HepG2 (cell line): ENCODE measurements around the gene TSSK3. TPM values are rescaled to one million over a fixed set of nuclear protein-coding genes. Genes with fewer than 3 reads are reported as not detected.

Experiments
- DPF2 ChIP-seq: sonication (generic); formaldehyde crosslinking; IDR thresholded peaks from 2 replicates; pipeline ENCODE4 v1.4.0; 2020; ENCODE audit warnings: mild to moderate bottlenecking, low read depth, missing genetic modification reagents, borderline replicate concordance
- ELF1 ChIP-seq: sonication (generic); formaldehyde crosslinking; IDR thresholded peaks from 2 replicates; pipeline ENCODE4 v1.4.0; 2020; ENCODE audit warnings: missing genetic modification reagents
- ETV5 ChIP-seq: IDR thresholded peaks from 2 replicates; pipeline ENCODE4 v1.6.1; 2018; ENCODE audit warnings: missing biosample characterization, missing genetic modification reagents, inconsistent platforms, borderline replicate concordance
- FOXJ3 ChIP-seq: sonication (generic); formaldehyde crosslinking; IDR thresholded peaks from 2 replicates; pipeline ENCODE4 v1.4.0; 2020; ENCODE audit warnings: missing genetic modification reagents, mild to moderate bottlenecking, borderline replicate concordance
- FOXO1 ChIP-seq: sonication (generic); formaldehyde crosslinking; IDR thresholded peaks from 2 replicates; pipeline ENCODE4 v1.4.0; 2020; ENCODE audit warnings: missing genetic modification reagents
- FOXP1 ChIP-seq, 2 experiments: fragments of 450-650 bp in 1 of 2; IDR thresholded peaks; 2 replicates each; pipeline ENCODE4 v1.6.1; 2017 to 2018; ENCODE audit warnings: antibody characterized with exemption in 1 of 2
- HNF4A ChIP-seq: sonication (generic); formaldehyde crosslinking; IDR thresholded peaks from 2 replicates; pipeline ENCODE4 v1.4.0; 2020; ENCODE audit warnings: missing genetic modification reagents
- MZF1 ChIP-seq: sonication (generic); formaldehyde crosslinking; IDR thresholded peaks from 2 replicates; pipeline ENCODE4 v1.8.1; 2023; ENCODE audit warnings: mild to moderate bottlenecking, missing genetic modification reagents, borderline replicate concordance
- PPARG ChIP-seq: conservative IDR thresholded peaks from 2 replicates; pipeline ENCODE4 v1.6.1; 2016; ENCODE audit warnings: missing biosample characterization, missing genetic modification reagents
- RFXAP ChIP-seq: sonication (generic); formaldehyde crosslinking; IDR thresholded peaks from 2 replicates; pipeline ENCODE4 v1.4.0; 2020; ENCODE audit warnings: missing genetic modification reagents, borderline replicate concordance
- SOX13 ChIP-seq, 3 experiments: fragments of 450-650 bp in 1 of 3; sonication (generic) in 1 of 3; formaldehyde crosslinking in 1 of 3; IDR thresholded peaks in 2 of 3; conservative IDR thresholded peaks in 1 of 3; 2 replicates each; pipeline versions ENCODE4 v1.5.0 to v1.6.1; 2016 to 2020; ENCODE audit warnings: antibody characterized with exemption in 1 of 3, mild to moderate bottlenecking in 1 of 3, missing compliant biosample characterization in 1 of 3, missing genetic modification reagents in 1 of 3, moderate library complexity in 1 of 3
- TAF15 ChIP-seq: fragments of 200-400 bp; formaldehyde crosslinking; IDR thresholded peaks from one replicate; pipeline ENCODE4 v1.6.1; 2018; ENCODE audit warnings: mild to moderate bottlenecking, low read depth, low read length; ENCODE audit not compliant: poor library complexity, severe bottlenecking
- TOE1 ChIP-seq: sonication (generic); formaldehyde crosslinking; IDR thresholded peaks from 2 replicates; pipeline ENCODE4 v1.4.0; 2020; ENCODE audit warnings: mild to moderate bottlenecking, missing genetic modification reagents
- ZMYM2 ChIP-seq: sonication (generic); formaldehyde crosslinking; IDR thresholded peaks from 2 replicates; pipeline ENCODE4 v1.8.0; 2022; ENCODE audit warnings: mild to moderate bottlenecking, missing genetic modification reagents
- ZNF143 ChIP-seq: sonication (generic); formaldehyde crosslinking; IDR thresholded peaks from 2 replicates; pipeline ENCODE4 v1.4.0; 2020; ENCODE audit warnings: missing genetic modification reagents
- ZNF607 ChIP-seq: sonication (generic); formaldehyde crosslinking; IDR thresholded peaks from 2 replicates; pipeline ENCODE4 v1.5.1; 2020; ENCODE audit warnings: missing genetic modification reagents, mild to moderate bottlenecking, borderline replicate concordance
- ZNF678 ChIP-seq: sonication (generic); formaldehyde crosslinking; IDR thresholded peaks from 2 replicates; pipeline ENCODE4 v1.4.0; 2020; ENCODE audit warnings: mild to moderate bottlenecking, missing genetic modification reagents
- polyA plus RNA-seq, 8 experiments: library from polyadenylated mRNA; depleted of rRNA in 3 of 8; stranded (reverse) in 7 of 8; unstranded in 1 of 8; fragments of >200 nt; fragmentation: Illumina TruSeq in 4 of 8; extraction: Trizol in 4 of 8; gene quantifications; 2 replicates each; pipeline versions ENCODE4 v1.2.1 to v1.2.3, GENCODE V29; 2011 to 2016; ENCODE audit warnings: low read depth in 4 of 8, missing spikeins in 1 of 8, mixed read lengths in 1 of 8; ENCODE audit not compliant: insufficient read depth in 1 of 8
- total RNA-seq, 5 experiments: library from RNA; depleted of rRNA; stranded (reverse); fragments of >200 nt; fragmentation: Illumina TruSeq; extraction: Trizol; gene quantifications; 2 replicates each; pipeline ENCODE4 v1.2.3, GENCODE V29; 2016; ENCODE audit warnings: low read depth in 1 of 5
- TF ChIP-seq, protein P1 (sequence below): sonication (generic); formaldehyde crosslinking; IDR thresholded peaks from 2 replicates; pipeline ENCODE4 v1.5.0; 2020; ENCODE audit warnings: mild to moderate bottlenecking, missing genetic modification reagents, borderline replicate concordance
- TF ChIP-seq, protein P2 (sequence below): sonication (generic); formaldehyde crosslinking; IDR thresholded peaks from 2 replicates; pipeline ENCODE4 v1.5.0; 2020; ENCODE audit warnings: missing genetic modification reagents
- TF ChIP-seq, protein P3 (sequence below), 2 experiments: fragments of 450-650 bp in 1 of 2; sonication (generic) in 1 of 2; formaldehyde crosslinking; IDR thresholded peaks; 2 replicates each; pipeline versions ENCODE4 v1.5.0 to v1.8.0; 2020 to 2022; ENCODE audit warnings: mild to moderate bottlenecking in 1 of 2, missing genetic modification reagents in 1 of 2
- TF ChIP-seq, protein P4 (sequence below): IDR thresholded peaks from 2 replicates; pipeline ENCODE4 v1.6.1; 2016; ENCODE audit warnings: missing genetic modification reagents, missing compliant biosample characterization
- TF ChIP-seq, protein P5 (sequence below): IDR thresholded peaks from 2 replicates; pipeline ENCODE4 v1.6.1; 2012; ENCODE audit warnings: inconsistent platforms

Gene TSSK3
- total and polyA plus RNA-seq, 2 of the 13 experiments (the other 11 are each of a cell fraction or from before 2014, with no cell fraction given): 1.0 to 1.1 TPM

DNA sequence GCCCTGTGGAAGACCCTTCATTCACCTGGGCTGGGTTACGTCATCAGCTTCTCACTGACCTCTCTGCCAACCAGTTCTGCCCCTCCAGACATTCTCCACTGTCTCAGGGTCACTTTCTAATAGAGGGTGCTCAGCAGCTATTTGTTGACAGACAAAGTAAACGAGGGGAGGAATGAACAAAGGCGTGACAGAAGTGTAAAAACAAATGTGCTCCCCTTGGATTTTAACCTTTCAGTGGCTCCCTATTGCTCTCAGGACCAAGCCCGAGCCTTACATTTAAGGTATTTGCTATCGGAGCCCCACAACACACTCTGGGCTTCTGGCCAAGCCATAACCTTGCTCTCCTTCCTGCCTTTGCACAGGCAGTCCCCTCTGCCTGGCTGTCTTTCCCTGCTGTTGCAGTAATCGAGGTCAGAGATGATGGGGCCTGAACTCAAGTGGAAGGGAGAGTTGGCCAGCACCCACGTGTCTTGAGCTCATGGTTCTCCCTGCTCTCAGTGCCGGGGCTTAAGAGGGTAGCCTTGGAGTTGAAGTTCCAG lies 17.0 kb upstream of the TSSK3 start (continued):
- TF ChIP-seq, protein P1, sequence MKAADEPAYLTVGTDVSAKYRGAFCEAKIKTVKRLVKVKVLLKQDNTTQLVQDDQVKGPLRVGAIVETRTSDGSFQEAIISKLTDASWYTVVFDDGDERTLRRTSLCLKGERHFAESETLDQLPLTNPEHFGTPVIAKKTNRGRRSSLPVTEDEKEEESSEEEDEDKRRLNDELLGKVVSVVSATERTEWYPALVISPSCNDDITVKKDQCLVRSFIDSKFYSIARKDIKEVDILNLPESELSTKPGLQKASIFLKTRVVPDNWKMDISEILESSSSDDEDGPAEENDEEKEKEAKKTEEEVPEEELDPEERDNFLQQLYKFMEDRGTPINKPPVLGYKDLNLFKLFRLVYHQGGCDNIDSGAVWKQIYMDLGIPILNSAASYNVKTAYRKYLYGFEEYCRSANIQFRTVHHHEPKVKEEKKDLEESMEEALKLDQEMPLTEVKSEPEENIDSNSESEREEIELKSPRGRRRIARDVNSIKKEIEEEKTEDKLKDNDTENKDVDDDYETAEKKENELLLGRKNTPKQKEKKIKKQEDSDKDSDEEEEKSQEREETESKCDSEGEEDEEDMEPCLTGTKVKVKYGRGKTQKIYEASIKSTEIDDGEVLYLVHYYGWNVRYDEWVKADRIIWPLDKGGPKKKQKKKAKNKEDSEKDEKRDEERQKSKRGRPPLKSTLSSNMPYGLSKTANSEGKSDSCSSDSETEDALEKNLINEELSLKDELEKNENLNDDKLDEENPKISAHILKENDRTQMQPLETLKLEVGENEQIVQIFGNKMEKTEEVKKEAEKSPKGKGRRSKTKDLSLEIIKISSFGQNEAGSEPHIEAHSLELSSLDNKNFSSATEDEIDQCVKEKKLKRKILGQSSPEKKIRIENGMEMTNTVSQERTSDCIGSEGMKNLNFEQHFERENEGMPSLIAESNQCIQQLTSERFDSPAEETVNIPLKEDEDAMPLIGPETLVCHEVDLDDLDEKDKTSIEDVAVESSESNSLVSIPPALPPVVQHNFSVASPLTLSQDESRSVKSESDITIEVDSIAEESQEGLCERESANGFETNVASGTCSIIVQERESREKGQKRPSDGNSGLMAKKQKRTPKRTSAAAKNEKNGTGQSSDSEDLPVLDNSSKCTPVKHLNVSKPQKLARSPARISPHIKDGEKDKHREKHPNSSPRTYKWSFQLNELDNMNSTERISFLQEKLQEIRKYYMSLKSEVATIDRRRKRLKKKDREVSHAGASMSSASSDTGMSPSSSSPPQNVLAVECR (CRISPR knock-in tag): peak; percentile 33; the same call in 1 of the 2 replicates
- peak; percentile 53; the same call in 1 of the 2 replicates for TF ChIP-seq DPF2 (CRISPR knock-in tag)
- peak; percentile 40; the same call in 1 of the 2 replicates for TF ChIP-seq HNF4A (CRISPR knock-in tag)
- TF ChIP-seq FOXP1 (IDR thresholded peaks at IDR 0.05): no peak
- TF ChIP-seq FOXP1 (CRISPR knock-in tag; IDR thresholded peaks at IDR 0.05): 0 out of 2 replicates have a peak, but pooled peaks have one; percentile 7
- no peak for TF ChIP-seq TOE1
- TF ChIP-seq ZNF678 (CRISPR knock-in tag): no peak
- peak; percentile 42; the same call in 1 of the 2 replicates for TF ChIP-seq ZNF607 (CRISPR knock-in tag)
- TF ChIP-seq, protein P2, sequence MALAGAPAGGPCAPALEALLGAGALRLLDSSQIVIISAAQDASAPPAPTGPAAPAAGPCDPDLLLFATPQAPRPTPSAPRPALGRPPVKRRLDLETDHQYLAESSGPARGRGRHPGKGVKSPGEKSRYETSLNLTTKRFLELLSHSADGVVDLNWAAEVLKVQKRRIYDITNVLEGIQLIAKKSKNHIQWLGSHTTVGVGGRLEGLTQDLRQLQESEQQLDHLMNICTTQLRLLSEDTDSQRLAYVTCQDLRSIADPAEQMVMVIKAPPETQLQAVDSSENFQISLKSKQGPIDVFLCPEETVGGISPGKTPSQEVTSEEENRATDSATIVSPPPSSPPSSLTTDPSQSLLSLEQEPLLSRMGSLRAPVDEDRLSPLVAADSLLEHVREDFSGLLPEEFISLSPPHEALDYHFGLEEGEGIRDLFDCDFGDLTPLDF (CRISPR knock-in tag): no peak
- no peak; the same call in 1 of the 2 replicates for TF ChIP-seq ZNF143 (CRISPR knock-in tag)
- TF ChIP-seq, protein P3, sequence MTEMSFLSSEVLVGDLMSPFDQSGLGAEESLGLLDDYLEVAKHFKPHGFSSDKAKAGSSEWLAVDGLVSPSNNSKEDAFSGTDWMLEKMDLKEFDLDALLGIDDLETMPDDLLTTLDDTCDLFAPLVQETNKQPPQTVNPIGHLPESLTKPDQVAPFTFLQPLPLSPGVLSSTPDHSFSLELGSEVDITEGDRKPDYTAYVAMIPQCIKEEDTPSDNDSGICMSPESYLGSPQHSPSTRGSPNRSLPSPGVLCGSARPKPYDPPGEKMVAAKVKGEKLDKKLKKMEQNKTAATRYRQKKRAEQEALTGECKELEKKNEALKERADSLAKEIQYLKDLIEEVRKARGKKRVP (CRISPR knock-in tag; IDR thresholded peaks at IDR 0.05): no peak
- peak; percentile 32; the same call in 1 of the 2 replicates for TF ChIP-seq ETV5 (CRISPR knock-in tag)
- TF ChIP-seq PPARG (CRISPR knock-in tag): no peak
- TF ChIP-seq SOX13 (IDR thresholded peaks at IDR 0.05): no peak
- TF ChIP-seq SOX13 (CRISPR knock-in tag; conservative IDR thresholded peaks at IDR 0.05 in 1 of 2, IDR thresholded peaks at IDR 0.05 in 1 of 2): peak in 1 of 2 experiments; percentile 86; a peak in 2 of 4 replicates
- TF ChIP-seq MZF1 (CRISPR knock-in tag): no peak
- peak; percentile 47; the same call in 1 of the 2 replicates for TF ChIP-seq FOXJ3
- TF ChIP-seq TAF15: no peak
- TF ChIP-seq ZMYM2: no peak
- TF ChIP-seq ELF1 (CRISPR knock-in tag): peak; percentile 32; the same call in 1 of the 2 replicates
- TF ChIP-seq, protein P4, sequence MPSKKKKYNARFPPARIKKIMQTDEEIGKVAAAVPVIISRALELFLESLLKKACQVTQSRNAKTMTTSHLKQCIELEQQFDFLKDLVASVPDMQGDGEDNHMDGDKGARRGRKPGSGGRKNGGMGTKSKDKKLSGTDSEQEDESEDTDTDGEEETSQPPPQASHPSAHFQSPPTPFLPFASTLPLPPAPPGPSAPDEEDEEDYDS: no peak
- TF ChIP-seq FOXO1: peak; percentile 12; the same call in 1 of the 2 replicates
- TF ChIP-seq, protein P5, sequence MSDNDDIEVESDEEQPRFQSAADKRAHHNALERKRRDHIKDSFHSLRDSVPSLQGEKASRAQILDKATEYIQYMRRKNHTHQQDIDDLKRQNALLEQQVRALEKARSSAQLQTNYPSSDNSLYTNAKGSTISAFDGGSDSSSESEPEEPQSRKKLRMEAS: peak; percentile 67
- TF ChIP-seq RFXAP (CRISPR knock-in tag): 0 out of 2 replicates have a peak, but pooled peaks have one; percentile 37
